GM12878 (cell line): Measurements from ENCODE around the gene TNK1. TPM values are rescaled to one million over a fixed set of nuclear protein-coding genes. Genes with fewer than 3 reads are reported as not detected.

ENCODE experiments used
- ATAC-seq: fragments of 200-7000 bp; cut with Tn5 transposase; 3 replicates; pipeline ENCODE4 v1.9.1; 2020; ENCODE audit warnings: mild to moderate bottlenecking, moderate library complexity
- BruUV-seq: library from RNA; stranded (reverse); fragments of 400-500 nt; replicated peaks from 2 replicates; lab custom pipeline; 2021; lab: Mats Ljungman, UMichigan
- CTCF ChIA-PET: fragments of 300-600 bp; sonication (Branson Sonifier 250); formaldehyde crosslinking; extraction: SDS; loops from one replicate; lab custom pipeline; 2021; ENCODE audit warnings: inconsistent platforms; lab: Yijun Ruan, JAX
- POLR2A ChIA-PET: fragments of 350-600 bp; formaldehyde crosslinking; extraction: SDS; loops from one replicate; lab custom pipeline; 2021; ENCODE audit warnings: inconsistent platforms; lab: Charles Lee
- RAD21 ChIA-PET: fragments of 300-600 bp; sonication (Branson Sonifier 250); formaldehyde crosslinking; loops from one replicate; lab custom pipeline; 2023; ENCODE audit warnings: antibody characterized with exemption; ENCODE audit not compliant: unreplicated experiment; lab: Charles Lee
- SMC1A ChIA-PET: fragments of 300-600 bp; sonication (Branson Sonifier 250); formaldehyde crosslinking; loops from one replicate; lab custom pipeline; 2023; ENCODE audit not compliant: unreplicated experiment, uncharacterized antibody; lab: Charles Lee
- DNase-seq: peaks from one replicate; pipeline ENCODE4 v3.0.0-alpha.2; 2011; ENCODE audit warnings: low read depth, low spot score
- FAIRE-seq: peaks from 3 replicates; lab custom pipeline; 2011; peaks lifted over from hg19 to GRCh38; lab: Jason Lieb, UNC
- H2AFZ ChIP-seq: 2 replicates; pipeline ENCODE4 v1.6.0; 2011; ENCODE audit warnings: low read depth, low read length, control low read depth; ENCODE audit not compliant: control insufficient read depth
- H3K27ac ChIP-seq: 2 replicates; pipeline ENCODE4 v1.5.1; 2011; ENCODE audit warnings: control low read depth; ENCODE audit not compliant: control insufficient read depth, insufficient read depth
- H3K27me3 ChIP-seq, 2 experiments: replicated peaks in 1 of 2; 2 replicates each; pipeline versions ENCODE4 v1.6.0 to v1.6.1; 2011; ENCODE audit warnings: low read length in 1 of 2; ENCODE audit not compliant: control insufficient read depth in 2 of 2, insufficient read depth in 2 of 2
- H3K36me3 ChIP-seq, 2 experiments: 2 replicates each; pipeline ENCODE4 v1.5.1; 2011; ENCODE audit warnings: low read length in 1 of 2; ENCODE audit not compliant: control insufficient read depth in 2 of 2, insufficient read depth in 2 of 2
- H3K4me1 ChIP-seq: 2 replicates; pipeline ENCODE4 v1.6.1; 2011; ENCODE audit warnings: mild to moderate bottlenecking, low read length, moderate library complexity, mixed read lengths; ENCODE audit not compliant: control insufficient read depth, insufficient read depth
- H3K4me2 ChIP-seq: 2 replicates; pipeline ENCODE4 v1.6.0; 2011; ENCODE audit warnings: control low read depth; ENCODE audit not compliant: control insufficient read depth, insufficient read depth
- H3K4me3 ChIP-seq: fragments of 200-600 bp; sonication (generic); 2 replicates; pipeline ENCODE4 v1.5.1; 2016
- H3K79me2 ChIP-seq: 2 replicates; pipeline ENCODE4 v1.6.0; 2011; ENCODE audit warnings: low read length; ENCODE audit not compliant: control insufficient read depth, insufficient read depth
- H3K9ac ChIP-seq: 2 replicates; pipeline ENCODE4 v1.8.0; 2011; ENCODE audit warnings: low read length, control low read depth, mixed read lengths; ENCODE audit not compliant: control insufficient read depth, insufficient read depth
- H3K9me3 ChIP-seq: replicated peaks from 3 replicates; pipeline ENCODE4 v1.5.1; 2011; ENCODE audit warnings: mild to moderate bottlenecking, low read length; ENCODE audit not compliant: control insufficient read depth, insufficient read depth
- H4K20me1 ChIP-seq: 2 replicates; pipeline ENCODE4 v1.6.0; 2011; ENCODE audit not compliant: control insufficient read depth, insufficient read depth
- CEBPZ ChIP-seq: fragments of 150-350 bp; IDR thresholded peaks from 2 replicates; pipeline ENCODE4 v1.6.1; 2016; ENCODE audit warnings: low read depth, low read length
- CREM ChIP-seq: IDR thresholded peaks from 2 replicates; pipeline ENCODE4 v1.6.1; 2014; ENCODE audit warnings: antibody characterized with exemption, low read depth
- EED ChIP-seq: sonication (generic); IDR thresholded peaks from 2 replicates; pipeline ENCODE4 v1.6.1; 2016; ENCODE audit warnings: antibody characterized with exemption, low read depth
- FOXM1 ChIP-seq: IDR thresholded peaks from 2 replicates; pipeline ENCODE4 v1.6.1; 2012; ENCODE audit warnings: low read depth, mild to moderate bottlenecking, inconsistent platforms, low read length, moderate library complexity
- JUNB ChIP-seq: IDR thresholded peaks from 2 replicates; pipeline ENCODE4 v1.6.1; 2016; ENCODE audit warnings: antibody characterized with exemption, mild to moderate bottlenecking
- MYB ChIP-seq: fragments of 150-350 bp; IDR thresholded peaks from 2 replicates; pipeline ENCODE4 v1.6.1; 2014; ENCODE audit warnings: mild to moderate bottlenecking, low read depth, low read length, borderline replicate concordance
- NFYB ChIP-seq: IDR thresholded peaks from 2 replicates; pipeline ENCODE4 v1.6.1; 2011; ENCODE audit warnings: low read depth, mild to moderate bottlenecking, low read length, improper control_type of control experiment, moderate library complexity; ENCODE audit not compliant: insufficient read depth
- NR2C1 ChIP-seq: fragments of 450-650 bp; IDR thresholded peaks from 2 replicates; pipeline ENCODE4 v1.6.1; 2017; ENCODE audit warnings: antibody characterized with exemption, mild to moderate bottlenecking, moderate library complexity
- NR2F1 ChIP-seq: fragments of 450-650 bp; conservative IDR thresholded peaks from 2 replicates; pipeline ENCODE4 v1.6.1; 2017; ENCODE audit warnings: mild to moderate bottlenecking
- POLR2A ChIP-seq: IDR thresholded peaks from 2 replicates; pipeline ENCODE4 v1.6.1; 2011; ENCODE audit warnings: low read depth, mild to moderate bottlenecking, low read length
- WGBS: methylation state at CpG from one replicate; pipeline ENCODE4 v1.1.6; 2016; ENCODE audit warnings: low lambda C conversion rate; ENCODE audit not compliant: insufficient replicate concordance, insufficient coverage; ENCODE audit errors: missing lambda C conversion rate; 5-methylcytosine and 5-hydroxymethylcytosine counted together
- in situ Hi-C: fragments of 300-500 bp; cut with MboI; formaldehyde crosslinking; loops from 9 replicates; pipeline ENCODE4 v1.14.3; 2018; ENCODE audit warnings: mixed read lengths
- intact Hi-C: fragments of 100-400 bp; cut with micrococcal nuclease; formaldehyde crosslinking; loops from one replicate; pipeline ENCODE4 v1.14.2; 2022; ENCODE audit not compliant: unreplicated experiment
- polyA plus RNA-seq, 11 experiments: library from polyadenylated mRNA; depleted of rRNA in 4 of 11; unstranded in 6 of 11; stranded (reverse) in 5 of 11; fragments of >200 nt; fragmentation: Nextera tagmentation in 4 of 11; fragmentation: Illumina TruSeq in 1 of 11; extraction: Ambion mirVana in 4 of 11; extraction: Trizol in 1 of 11; gene quantifications; 1 replicate in 1 of 11; 2 replicates in 10 of 11; pipeline versions ENCODE4 v1.2.1 to v1.2.3, GENCODE V29; 2011 to 2016; ENCODE audit warnings: inconsistent platforms in 2 of 11, missing spikeins in 2 of 11, low read depth in 1 of 11
- total RNA-seq, 4 experiments: library from RNA; depleted of rRNA in 3 of 4; stranded (reverse); fragments of >200 nt in 3 of 4; fragmentation: Illumina TruSeq in 1 of 4; extraction: Trizol in 1 of 4; gene quantifications; 2 replicates each; pipeline versions ENCODE4 v1.2.1 to v1.2.3, GENCODE V29; 2013 to 2021
- TF ChIP-seq, protein P1 (sequence below): IDR thresholded peaks from 2 replicates; pipeline ENCODE4 v1.6.1; 2011; ENCODE audit warnings: low read depth, mild to moderate bottlenecking, low read length, moderate library complexity, borderline replicate concordance; ENCODE audit errors: extremely low read depth
- TF ChIP-seq, protein P2 (sequence below): fragments of 450-650 bp; formaldehyde crosslinking; IDR thresholded peaks from 2 replicates; pipeline ENCODE4 v1.5.0; 2022; ENCODE audit warnings: mild to moderate bottlenecking, missing genetic modification characterization
- TF ChIP-seq, protein P3 (sequence below): fragments of 450-650 bp; IDR thresholded peaks from 2 replicates; pipeline ENCODE4 v1.6.1; 2016; ENCODE audit warnings: mild to moderate bottlenecking, moderate library complexity, borderline replicate concordance

Gene TNK1
- total and polyA plus RNA-seq, 10 of the 15 experiments (the other 5 are each of a cell fraction or from before 2014, with no cell fraction given), result 0.06 to 2.5 (median 0.70) TPM

- Histone ChIP-seq H3K9me3 (no peaks in the 10 kb centered on the region), H2AFZ (no peak overlapping the region), H3K4me1 (peaks cover 3% of the 10 kb centered on the region; the same call in 1 of the 2 replicates), H3K4me3 (no peak overlapping the region), H3K36me3 (no peaks in the 10 kb centered on the region), H3K9ac (no peak overlapping the region), H3K4me2 (no peak overlapping the region), H3K27me3 (peaks cover 0 to 6% of the 10 kb centered on the region in 2 experiments; a peak in 2 of 4 replicates), H3K79me2 (peaks cover 2% of the 10 kb centered on the region), H3K27ac (no peak overlapping the region), H4K20me1 (no peaks in the 10 kb centered on the region)
- no TSS peak for BruUV-seq
- ChIA-PET POLR2A (interaction anchor here (0.6 kb wide), 1 partner anchor 120 kb away, joined by 3 read pairs; no protein-coding TSS in a partner anchor), CTCF (interaction anchor here (0.6 to 0.8 kb wide), 2 partner anchors 51 to 281 kb away, joined by 3 read pairs; partner anchors contain the start of gene TP53), RAD21 (no interaction called here), SMC1A (no interaction called here)
- in situ Hi-C loops (no loop called here), intact Hi-C loops (no loop called here)
- ATAC-seq (no peak), FAIRE-seq (no peak), DNase-seq (no peak)
- 57% methylated on average over 9 of the region's 12 CpGs for WGBS
- TF ChIP-seq CEBPZ (no peak), NR2F1 (no peak), MYB (no peak), POLR2A (no peak), NR2C1 (no peak), EED (no peak), CREM (no peak), JUNB (no peak), FOXM1 (no peak), NFYB (no peak)
- TF ChIP-seq, protein P1, sequence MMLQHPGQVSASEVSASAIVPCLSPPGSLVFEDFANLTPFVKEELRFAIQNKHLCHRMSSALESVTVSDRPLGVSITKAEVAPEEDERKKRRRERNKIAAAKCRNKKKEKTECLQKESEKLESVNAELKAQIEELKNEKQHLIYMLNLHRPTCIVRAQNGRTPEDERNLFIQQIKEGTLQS, result no peak
- TF ChIP-seq, protein P2, sequence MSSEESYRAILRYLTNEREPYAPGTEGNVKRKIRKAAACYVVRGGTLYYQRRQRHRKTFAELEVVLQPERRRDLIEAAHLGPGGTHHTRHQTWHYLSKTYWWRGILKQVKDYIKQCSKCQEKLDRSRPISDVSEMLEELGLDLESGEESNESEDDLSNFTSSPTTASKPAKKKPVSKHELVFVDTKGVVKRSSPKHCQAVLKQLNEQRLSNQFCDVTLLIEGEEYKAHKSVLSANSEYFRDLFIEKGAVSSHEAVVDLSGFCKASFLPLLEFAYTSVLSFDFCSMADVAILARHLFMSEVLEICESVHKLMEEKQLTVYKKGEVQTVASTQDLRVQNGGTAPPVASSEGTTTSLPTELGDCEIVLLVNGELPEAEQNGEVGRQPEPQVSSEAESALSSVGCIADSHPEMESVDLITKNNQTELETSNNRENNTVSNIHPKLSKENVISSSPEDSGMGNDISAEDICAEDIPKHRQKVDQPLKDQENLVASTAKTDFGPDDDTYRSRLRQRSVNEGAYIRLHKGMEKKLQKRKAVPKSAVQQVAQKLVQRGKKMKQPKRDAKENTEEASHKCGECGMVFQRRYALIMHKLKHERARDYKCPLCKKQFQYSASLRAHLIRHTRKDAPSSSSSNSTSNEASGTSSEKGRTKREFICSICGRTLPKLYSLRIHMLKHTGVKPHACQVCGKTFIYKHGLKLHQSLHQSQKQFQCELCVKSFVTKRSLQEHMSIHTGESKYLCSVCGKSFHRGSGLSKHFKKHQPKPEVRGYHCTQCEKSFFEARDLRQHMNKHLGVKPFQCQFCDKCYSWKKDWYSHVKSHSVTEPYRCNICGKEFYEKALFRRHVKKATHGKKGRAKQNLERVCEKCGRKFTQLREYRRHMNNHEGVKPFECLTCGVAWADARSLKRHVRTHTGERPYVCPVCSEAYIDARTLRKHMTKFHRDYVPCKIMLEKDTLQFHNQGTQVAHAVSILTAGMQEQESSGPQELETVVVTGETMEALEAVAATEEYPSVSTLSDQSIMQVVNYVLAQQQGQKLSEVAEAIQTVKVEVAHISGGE, result no peak
- TF ChIP-seq, protein P3, sequence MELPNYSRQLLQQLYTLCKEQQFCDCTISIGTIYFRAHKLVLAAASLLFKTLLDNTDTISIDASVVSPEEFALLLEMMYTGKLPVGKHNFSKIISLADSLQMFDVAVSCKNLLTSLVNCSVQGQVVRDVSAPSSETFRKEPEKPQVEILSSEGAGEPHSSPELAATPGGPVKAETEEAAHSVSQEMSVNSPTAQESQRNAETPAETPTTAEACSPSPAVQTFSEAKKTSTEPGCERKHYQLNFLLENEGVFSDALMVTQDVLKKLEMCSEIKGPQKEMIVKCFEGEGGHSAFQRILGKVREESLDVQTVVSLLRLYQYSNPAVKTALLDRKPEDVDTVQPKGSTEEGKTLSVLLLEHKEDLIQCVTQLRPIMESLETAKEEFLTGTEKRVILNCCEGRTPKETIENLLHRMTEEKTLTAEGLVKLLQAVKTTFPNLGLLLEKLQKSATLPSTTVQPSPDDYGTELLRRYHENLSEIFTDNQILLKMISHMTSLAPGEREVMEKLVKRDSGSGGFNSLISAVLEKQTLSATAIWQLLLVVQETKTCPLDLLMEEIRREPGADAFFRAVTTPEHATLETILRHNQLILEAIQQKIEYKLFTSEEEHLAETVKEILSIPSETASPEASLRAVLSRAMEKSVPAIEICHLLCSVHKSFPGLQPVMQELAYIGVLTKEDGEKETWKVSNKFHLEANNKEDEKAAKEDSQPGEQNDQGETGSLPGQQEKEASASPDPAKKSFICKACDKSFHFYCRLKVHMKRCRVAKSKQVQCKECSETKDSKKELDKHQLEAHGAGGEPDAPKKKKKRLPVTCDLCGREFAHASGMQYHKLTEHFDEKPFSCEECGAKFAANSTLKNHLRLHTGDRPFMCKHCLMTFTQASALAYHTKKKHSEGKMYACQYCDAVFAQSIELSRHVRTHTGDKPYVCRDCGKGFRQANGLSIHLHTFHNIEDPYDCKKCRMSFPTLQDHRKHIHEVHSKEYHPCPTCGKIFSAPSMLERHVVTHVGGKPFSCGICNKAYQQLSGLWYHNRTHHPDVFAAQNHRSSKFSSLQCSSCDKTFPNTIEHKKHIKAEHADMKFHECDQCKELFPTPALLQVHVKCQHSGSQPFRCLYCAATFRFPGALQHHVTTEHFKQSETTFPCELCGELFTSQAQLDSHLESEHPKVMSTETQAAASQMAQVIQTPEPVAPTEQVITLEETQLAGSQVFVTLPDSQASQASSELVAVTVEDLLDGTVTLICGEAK, result no peak
Measured at GRCh38 chr17:7406235-7406825, 25.4 kb downstream of the TNK1 start.
